ENCODE data around the gene PDXDC1. TPM values are rescaled to one million over a fixed set of nuclear protein-coding genes. Genes with fewer than 3 reads are reported as not detected.

PDXDC1 gene
- total and polyA plus RNA-seq, 9 of the 15 experiments (the other 6 are each of a cell fraction or from before 2014, with no cell fraction given), result 5.1 to 95.4 (median 45.8) TPM

DNA sequence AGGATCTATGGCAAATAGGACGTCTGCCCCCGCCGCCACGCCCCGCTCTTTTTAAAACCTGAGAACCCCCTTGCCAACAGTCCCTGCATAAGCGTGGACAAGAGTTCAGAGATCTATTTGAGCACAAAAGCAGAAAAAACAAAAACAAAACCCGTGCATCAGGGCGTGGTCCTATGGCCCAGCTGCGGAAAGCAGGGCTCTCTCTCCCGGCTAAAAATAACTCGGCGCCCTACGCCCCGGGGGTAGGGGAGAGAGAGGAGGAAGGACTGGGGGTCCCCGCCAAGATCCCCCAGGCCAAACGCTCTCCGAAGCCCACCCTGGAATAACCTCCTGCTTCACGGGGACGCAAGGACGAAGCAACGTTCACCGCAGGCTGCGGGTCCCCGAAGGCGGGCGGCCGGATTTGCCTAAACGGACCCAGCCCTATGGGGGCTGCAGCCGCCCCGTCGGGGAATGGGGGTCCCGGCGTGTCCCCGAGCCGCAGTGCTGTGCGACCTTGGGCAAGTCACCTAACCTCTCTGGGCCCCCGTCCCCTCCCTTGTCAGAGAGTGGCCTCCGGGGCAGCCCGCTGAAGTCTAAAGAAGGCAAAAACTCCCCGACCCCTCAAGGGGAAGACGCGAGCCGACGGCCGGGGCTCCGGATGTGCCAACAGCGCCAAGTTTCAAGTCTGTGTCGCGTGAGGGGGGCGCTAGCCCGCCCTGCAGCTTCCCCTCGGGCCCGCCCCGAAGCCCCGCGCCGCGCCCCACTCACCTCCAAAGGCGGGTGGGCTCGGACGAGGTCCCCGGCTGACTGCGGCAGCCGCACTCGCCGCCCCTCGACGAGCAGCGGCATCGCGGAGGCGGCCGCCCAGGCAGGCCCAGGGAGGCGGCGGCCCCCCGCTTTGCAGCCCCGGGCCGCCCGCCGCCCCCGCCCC, 80.6 kb downstream of the PDXDC1 start (continued):
- TF ChIP-seq, protein P1, sequence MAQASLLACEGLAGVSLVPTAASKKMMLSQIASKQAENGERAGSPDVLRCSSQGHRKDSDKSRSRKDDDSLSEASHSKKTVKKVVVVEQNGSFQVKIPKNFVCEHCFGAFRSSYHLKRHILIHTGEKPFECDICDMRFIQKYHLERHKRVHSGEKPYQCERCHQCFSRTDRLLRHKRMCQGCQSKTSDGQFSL (CRISPR knock-in tag; IDR thresholded peaks at IDR 0.05), result peak; percentile 62; the same call in 1 of the 2 replicates
- TF ChIP-seq, protein P1 (tag; IDR thresholded peaks at IDR 0.05), result no peak
- TF ChIP-seq TAF1 (IDR thresholded peaks at IDR 0.05; ENCODE audit: control insufficient read depth, extremely low read depth, insufficient read depth, low read length, severe bottlenecking), result peak; percentile 10
- no peak for TF ChIP-seq BRD4 (IDR thresholded peaks at IDR 0.05)
- peak; percentile 46; the same call in 1 of the 2 replicates for TF ChIP-seq ZFX (CRISPR knock-in tag; IDR thresholded peaks at IDR 0.05)
- TF ChIP-seq POLR2G (IDR thresholded peaks at IDR 0.05; ENCODE audit: low read depth, low read length), result peak; percentile 68
- peak; percentile 68; the same call in 1 of the 2 replicates for TF ChIP-seq PHF8 (IDR thresholded peaks at IDR 0.05; ENCODE audit: borderline replicate concordance, low read length)
- TF ChIP-seq CHD4 (IDR thresholded peaks at IDR 0.05; ENCODE audit: insufficient read depth, insufficient replicate concordance, low read depth, low read length, poor library complexity, severe bottlenecking), result peak; percentile 81
- 0 out of 2 replicates have a peak, but pooled peaks have one; percentile 29 for TF ChIP-seq HNRNPL (IDR thresholded peaks at IDR 0.05; ENCODE audit: low read depth, low read length)
- no peak for TF ChIP-seq POLR3A (IDR thresholded peaks at IDR 0.05; ENCODE audit: borderline replicate concordance, extremely low read depth, insufficient read depth, insufficient read length)
- TF ChIP-seq SMAD2 (IDR thresholded peaks at IDR 0.05; ENCODE audit: low read depth, low read length), result no peak
- TF ChIP-seq ILK (tag; IDR thresholded peaks at IDR 0.05; ENCODE audit: borderline replicate concordance, low read depth), result no peak
- TF ChIP-seq ZNF586 (CRISPR knock-in tag; conservative IDR thresholded peaks at IDR 0.05), result no peak
- 0 out of 4 replicates have a peak, but pooled peaks of 1 of the 2 experiments have one; percentile 28 for TF ChIP-seq NONO (IDR thresholded peaks at IDR 0.05; ENCODE audit: low read depth in 2 of 2, low read length in 1 of 2)
- TF ChIP-seq NRF1 (conservative IDR thresholded peaks at IDR 0.05 in 1 of 2, IDR thresholded peaks at IDR 0.05 in 1 of 2), result no peak
- no peak for TF ChIP-seq ZC3H8 (IDR thresholded peaks at IDR 0.05)
- no peak for TF ChIP-seq SREBF1 (IDR thresholded peaks at IDR 0.05; ENCODE audit: borderline replicate concordance, low read depth, low read length)
- TF ChIP-seq BCOR (IDR thresholded peaks at IDR 0.05), result peak; percentile 99
- TF ChIP-seq KDM1A (IDR thresholded peaks at IDR 0.05), result peak; percentile 91 to 96
- no peak for TF ChIP-seq ELF4 (CRISPR knock-in tag; IDR thresholded peaks at IDR 0.05)
- TF ChIP-seq, protein P2, sequence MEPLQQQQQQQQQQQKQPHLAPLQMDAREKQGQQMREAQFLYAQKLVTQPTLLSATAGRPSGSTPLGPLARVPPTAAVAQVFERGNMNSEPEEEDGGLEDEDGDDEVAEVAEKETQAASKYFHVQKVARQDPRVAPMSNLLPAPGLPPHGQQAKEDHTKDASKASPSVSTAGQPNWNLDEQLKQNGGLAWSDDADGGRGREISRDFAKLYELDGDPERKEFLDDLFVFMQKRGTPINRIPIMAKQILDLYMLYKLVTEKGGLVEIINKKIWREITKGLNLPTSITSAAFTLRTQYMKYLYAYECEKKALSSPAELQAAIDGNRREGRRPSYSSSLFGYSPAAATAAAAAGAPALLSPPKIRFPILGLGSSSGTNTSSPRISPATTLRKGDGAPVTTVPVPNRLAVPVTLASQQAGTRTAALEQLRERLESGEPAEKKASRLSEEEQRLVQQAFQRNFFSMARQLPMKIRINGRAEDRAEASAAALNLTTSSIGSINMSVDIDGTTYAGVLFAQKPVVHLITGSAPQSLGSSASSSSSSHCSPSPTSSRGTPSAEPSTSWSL (CRISPR knock-in tag; IDR thresholded peaks at IDR 0.05; ENCODE audit: borderline replicate concordance), result no peak
- peak; percentile 52 for TF ChIP-seq RBFOX2 (IDR thresholded peaks at IDR 0.05; ENCODE audit: low read depth, low read length)
- TF ChIP-seq MED1 (CRISPR knock-in tag; IDR thresholded peaks at IDR 0.05; ENCODE audit: borderline replicate concordance), result no peak
- no peak for TF ChIP-seq NR2C1 (IDR thresholded peaks at IDR 0.05)
- TF ChIP-seq NR2C1 (tag; IDR thresholded peaks at IDR 0.05), result no peak
- 0 out of 2 replicates have a peak, but pooled peaks have one; percentile 44 for TF ChIP-seq HDGF (IDR thresholded peaks at IDR 0.05)
- TF ChIP-seq CBX1 (IDR thresholded peaks at IDR 0.05; ENCODE audit: low read depth), result peak; percentile 97

Data from K562 (cell line).